Cardiac muscle cell (in vitro differentiated cells and primary cell): ENCODE results near the gene ARHGAP8. TPM values are rescaled to one million over a fixed set of nuclear protein-coding genes. Genes with fewer than 3 reads are reported as not detected.

ENCODE experiments used
- DNase-seq, 2 donors: peaks; one replicate each; pipeline versions ENCODE4 v3.0.0 to v3.0.0-alpha.2; 2010 to 2017; ENCODE audit warnings: low read depth in 1 of 2, low spot score in 1 of 2
- H3K27ac ChIP-seq: fragments of 200-600 bp; sonication (generic); 2 replicates; pipeline ENCODE4 v1.5.1; 2016
- H3K27me3 ChIP-seq: fragments of 200-600 bp; sonication (generic); 2 replicates; pipeline ENCODE4 v1.6.0; 2016; ENCODE audit warnings: control low read depth
- H3K36me3 ChIP-seq: fragments of 200-600 bp; sonication (generic); 2 replicates; pipeline ENCODE4 v1.5.1; 2016; ENCODE audit warnings: control low read depth
- H3K4me1 ChIP-seq: fragments of 200-600 bp; sonication (generic); 2 replicates; pipeline ENCODE4 v1.8.1; 2017; ENCODE audit warnings: low read depth, mild to moderate bottlenecking, mixed run types
- H3K4me3 ChIP-seq: fragments of 200-600 bp; sonication (generic); 2 replicates; pipeline ENCODE4 v1.5.1; 2016; ENCODE audit warnings: mild to moderate bottlenecking
- H3K9me3 ChIP-seq: fragments of 200-600 bp; sonication (generic); 2 replicates; pipeline ENCODE4 v1.5.1; 2017; ENCODE audit warnings: low read depth, mild to moderate bottlenecking, control low read depth
- polyA plus RNA-seq: library from polyadenylated mRNA; unstranded; fragments of >200 nt; fragmentation: Nextera tagmentation; extraction: Ambion mirVana; gene quantifications from 2 replicates; pipeline ENCODE4 v1.2.1, GENCODE V29; 2016
- total RNA-seq: library from RNA; depleted of rRNA; stranded (reverse); fragments of >200 nt; gene quantifications from 2 replicates; pipeline ENCODE4 v1.2.3, GENCODE V29; 2016
- TF ChIP-seq, protein P1 (sequence below): IDR thresholded peaks from 2 replicates; pipeline ENCODE4 v1.5.1; 2012; ENCODE audit warnings: low read depth, mild to moderate bottlenecking, low read length

Gene ARHGAP8
- total and polyA plus RNA-seq, 2 experiments from 2014 or later = 1.2 to 2.4 TPM

GRCh38 chr22:44845191-44845590 lies 92.8 kb downstream of the ARHGAP8 start:
- H3K27me3 ChIP-seq = no peaks in the 10 kb centered on the region
- H3K4me3 ChIP-seq = no peak overlapping the region
- H3K9me3 ChIP-seq = no peaks in the 10 kb centered on the region
- H3K36me3 ChIP-seq = no peaks in the 10 kb centered on the region
- TF ChIP-seq, protein P1, sequence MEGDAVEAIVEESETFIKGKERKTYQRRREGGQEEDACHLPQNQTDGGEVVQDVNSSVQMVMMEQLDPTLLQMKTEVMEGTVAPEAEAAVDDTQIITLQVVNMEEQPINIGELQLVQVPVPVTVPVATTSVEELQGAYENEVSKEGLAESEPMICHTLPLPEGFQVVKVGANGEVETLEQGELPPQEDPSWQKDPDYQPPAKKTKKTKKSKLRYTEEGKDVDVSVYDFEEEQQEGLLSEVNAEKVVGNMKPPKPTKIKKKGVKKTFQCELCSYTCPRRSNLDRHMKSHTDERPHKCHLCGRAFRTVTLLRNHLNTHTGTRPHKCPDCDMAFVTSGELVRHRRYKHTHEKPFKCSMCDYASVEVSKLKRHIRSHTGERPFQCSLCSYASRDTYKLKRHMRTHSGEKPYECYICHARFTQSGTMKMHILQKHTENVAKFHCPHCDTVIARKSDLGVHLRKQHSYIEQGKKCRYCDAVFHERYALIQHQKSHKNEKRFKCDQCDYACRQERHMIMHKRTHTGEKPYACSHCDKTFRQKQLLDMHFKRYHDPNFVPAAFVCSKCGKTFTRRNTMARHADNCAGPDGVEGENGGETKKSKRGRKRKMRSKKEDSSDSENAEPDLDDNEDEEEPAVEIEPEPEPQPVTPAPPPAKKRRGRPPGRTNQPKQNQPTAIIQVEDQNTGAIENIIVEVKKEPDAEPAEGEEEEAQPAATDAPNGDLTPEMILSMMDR = no peak
- H3K27ac ChIP-seq = no peak overlapping the region
- no peaks in the 10 kb centered on the region for H3K4me1 ChIP-seq
- no peak for DNase-seq

- no peaks in the 10 kb centered on the region for H3K9me3 ChIP-seq
- H3K27ac ChIP-seq = no peak overlapping the region
- no peak for DNase-seq
- H3K4me3 ChIP-seq = no peak overlapping the region
- no peaks in the 10 kb centered on the region for H3K27me3 ChIP-seq
- no peaks in the 10 kb centered on the region for H3K4me1 ChIP-seq
- TF ChIP-seq, protein P1 = no peak
- no peaks in the 10 kb centered on the region for H3K36me3 ChIP-seq
Measured at GRCh38 chr22:44845796-44846720, 93.7 kb downstream of the ARHGAP8 start.

- H3K27me3 ChIP-seq = no peaks in the 10 kb centered on the region
- H3K4me3 ChIP-seq = no peak overlapping the region
- no peak overlapping the region for H3K27ac ChIP-seq
- no peak for DNase-seq
- no peaks in the 10 kb centered on the region for H3K36me3 ChIP-seq
- no peaks in the 10 kb centered on the region for H3K4me1 ChIP-seq
- TF ChIP-seq, protein P1 = no peak
- H3K9me3 ChIP-seq = no peaks in the 10 kb centered on the region
Measured at GRCh38 chr22:44846726-44847275, 94.4 kb downstream of the ARHGAP8 start.

- Histone ChIP-seq H3K4me3 (no peak overlapping the region), H3K27me3 (no peaks in the 10 kb centered on the region), H3K36me3 (no peaks in the 10 kb centered on the region), H3K27ac (no peak overlapping the region), H3K4me1 (no peaks in the 10 kb centered on the region), H3K9me3 (no peaks in the 10 kb centered on the region)
- DNase-seq = no peak
- TF ChIP-seq, protein P1 = no peak
Measured at GRCh38 chr22:44847380-44847779, 95.0 kb downstream of the ARHGAP8 start.

GRCh38 chr22:44847892-44848291 lies 95.5 kb downstream of the ARHGAP8 start:
- Histone ChIP-seq H3K27ac (no peak overlapping the region), H3K36me3 (no peaks in the 10 kb centered on the region), H3K4me1 (no peaks in the 10 kb centered on the region), H3K4me3 (no peak overlapping the region), H3K9me3 (no peaks in the 10 kb centered on the region), H3K27me3 (no peaks in the 10 kb centered on the region)
- no peak for DNase-seq
- TF ChIP-seq, protein P1 = no peak
